GM19240 (cell line): ENCODE measurements around the gene PCNX1.

ENCODE experiments used
- DNase-seq: peaks from one replicate; pipeline ENCODE4 v3.0.0; 2011; ENCODE audit warnings: low spot score; ENCODE audit not compliant: insufficient read length

PCNX1 gene

DNA sequence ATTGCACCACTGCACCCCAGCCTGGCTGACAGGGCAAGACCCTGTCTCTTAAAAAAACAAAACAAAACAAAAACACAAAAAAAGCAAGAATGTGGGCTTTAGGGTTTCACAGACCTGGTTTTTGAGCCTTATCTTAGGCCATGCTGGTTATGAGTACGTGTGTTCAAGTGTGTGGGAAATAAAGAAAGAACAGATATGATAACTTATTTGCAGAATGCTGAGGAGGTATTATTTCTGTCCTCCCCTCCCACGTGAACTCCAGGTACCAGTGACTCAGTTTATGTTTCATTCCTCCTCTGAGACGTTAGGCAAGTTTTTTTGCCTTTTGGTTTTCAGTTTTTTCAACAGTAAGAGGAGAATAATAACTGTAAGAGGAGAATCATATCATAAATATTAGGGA, 49.3 kb downstream of the PCNX1 start:
- no peak for DNase-seq

DNA sequence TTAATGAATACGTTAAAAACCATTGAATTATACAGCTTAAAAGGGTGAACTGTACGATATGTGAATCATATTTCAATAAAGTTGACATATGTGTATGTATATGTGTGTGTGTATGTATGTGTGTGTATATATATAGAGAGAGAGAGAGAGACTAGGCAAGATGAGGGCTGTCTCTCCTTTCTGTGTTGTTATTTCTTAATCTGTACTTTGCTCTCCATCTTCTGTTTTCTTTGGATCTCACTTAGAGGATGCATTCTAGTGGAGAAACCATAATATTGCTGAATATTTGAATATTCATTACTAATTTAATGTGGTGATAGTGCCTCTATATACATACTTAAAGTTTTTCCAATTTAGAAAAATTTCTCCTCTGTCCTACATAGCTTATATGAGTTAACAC, 50.5 kb downstream of the PCNX1 start:
- DNase-seq, result no peak

DNA sequence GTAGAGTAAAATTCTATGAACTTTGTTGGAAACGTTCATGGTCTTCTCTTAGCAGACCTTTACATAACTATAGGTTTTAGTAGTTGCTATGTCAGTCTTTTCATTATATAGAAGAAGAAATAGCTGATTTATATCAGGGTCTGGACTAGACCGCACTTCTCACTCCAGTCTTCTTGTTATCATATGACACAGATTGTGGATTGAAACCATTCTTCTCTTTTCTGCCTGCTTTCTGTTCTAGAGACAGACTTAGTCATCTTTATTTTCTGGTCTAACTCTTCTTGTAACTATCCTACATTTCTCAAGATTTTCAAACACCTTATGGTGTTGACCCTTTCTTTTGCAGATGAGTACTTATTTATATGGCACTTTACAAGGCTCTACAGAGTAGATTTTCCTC, 55.7 kb downstream of the PCNX1 start:
- DNase-seq, result no peak

DNA sequence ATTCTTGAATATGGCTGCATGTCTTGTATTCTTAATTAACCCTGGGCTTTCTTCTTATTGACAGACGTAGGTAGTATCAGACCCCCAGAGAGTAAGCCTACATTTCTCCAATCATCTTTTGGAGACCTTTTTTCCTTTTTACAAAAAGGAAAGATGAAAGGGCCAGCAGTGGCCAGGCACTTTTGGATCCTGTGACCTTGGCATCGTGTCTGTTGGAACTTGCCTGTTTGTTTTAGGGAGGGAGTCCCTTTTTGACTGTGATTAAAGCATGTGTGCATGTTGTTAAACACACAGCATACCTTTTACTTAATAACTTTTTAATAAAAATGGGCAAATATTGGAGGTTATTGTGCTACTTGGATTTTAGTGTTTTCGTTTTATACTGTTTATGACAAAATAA, 57.2 kb downstream of the PCNX1 start:
- DNase-seq, result no peak

DNA sequence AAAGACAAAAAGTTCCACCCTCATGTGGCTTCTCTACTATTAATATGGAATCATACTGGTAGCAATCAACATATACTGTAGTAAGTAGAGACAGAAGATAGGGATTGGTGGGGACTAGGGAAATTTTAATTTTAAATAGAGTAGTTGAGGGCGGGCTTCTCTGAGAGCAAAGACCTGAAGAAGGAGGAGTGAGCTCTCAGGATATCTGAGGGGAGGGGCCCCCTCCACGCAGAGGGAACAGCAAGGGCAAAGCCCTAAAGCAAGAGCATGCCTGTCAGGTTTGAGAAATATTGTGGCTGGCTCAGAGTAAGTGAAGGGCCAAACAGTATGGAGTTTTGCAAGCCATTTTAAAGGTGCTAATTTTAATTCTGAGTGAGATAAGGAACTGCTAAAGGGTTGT, 64.3 kb downstream of the PCNX1 start:
- no peak for DNase-seq

DNA sequence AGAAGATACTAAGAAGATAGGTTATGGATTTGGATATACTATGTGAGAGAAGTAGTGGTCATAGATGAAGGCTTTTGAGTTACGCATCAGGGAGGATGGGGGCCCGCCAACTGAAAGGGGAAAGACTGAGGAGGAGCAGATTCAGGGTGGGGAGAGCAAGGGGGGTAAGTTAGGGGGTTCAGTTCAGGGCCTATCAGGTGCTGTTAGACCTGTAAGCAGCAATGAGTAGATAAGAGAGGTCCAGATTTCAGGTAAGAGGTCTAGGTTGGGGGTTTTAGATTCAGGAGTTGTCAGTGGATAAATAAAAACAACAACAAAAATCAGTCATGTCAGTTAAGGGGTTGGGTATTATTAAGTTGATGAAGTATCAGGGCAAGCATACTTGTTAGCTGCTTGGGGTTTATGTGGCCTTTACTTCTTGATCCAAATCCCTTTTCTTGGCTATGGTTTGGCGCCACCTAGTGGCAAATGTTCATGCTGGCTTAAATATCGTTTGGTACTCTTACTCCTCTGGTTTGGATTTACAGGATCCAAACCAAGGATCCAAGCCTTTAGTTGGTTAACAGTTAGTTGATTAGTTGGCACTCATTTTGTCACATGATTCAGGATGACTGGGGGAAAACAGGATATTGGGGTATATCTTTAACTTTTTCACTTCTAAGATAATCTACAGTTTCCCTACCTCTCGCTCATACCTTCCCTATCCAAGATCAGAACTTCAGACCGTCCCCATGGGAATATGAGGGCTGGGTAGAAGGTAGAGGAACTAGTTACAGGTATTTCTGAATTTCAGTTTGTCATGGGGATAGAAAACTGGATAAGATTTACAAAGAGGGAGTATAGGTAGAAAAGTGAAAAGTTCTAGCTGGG, 65.1 kb downstream of the PCNX1 start:
- no peak for DNase-seq

DNA sequence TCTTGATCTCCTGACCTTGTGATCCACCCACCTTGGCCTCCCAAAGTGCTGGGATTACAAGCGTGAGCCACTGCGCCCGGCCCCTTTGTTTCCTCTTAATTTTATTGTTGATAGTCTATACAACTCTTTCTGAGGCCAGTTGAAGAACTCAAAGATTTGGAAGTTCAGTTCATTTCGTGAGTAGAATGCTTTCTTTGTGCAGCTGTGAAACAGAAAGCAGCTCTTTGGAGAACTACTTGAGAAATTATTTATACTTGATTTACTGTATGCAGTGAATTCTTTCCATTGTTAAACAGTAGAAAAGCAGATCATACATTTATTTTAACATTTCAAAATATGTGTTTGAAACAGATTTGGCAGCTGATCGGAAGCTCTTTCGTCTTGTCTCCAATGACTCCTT, 69.3 kb downstream of the PCNX1 start:
- no peak for DNase-seq

DNA sequence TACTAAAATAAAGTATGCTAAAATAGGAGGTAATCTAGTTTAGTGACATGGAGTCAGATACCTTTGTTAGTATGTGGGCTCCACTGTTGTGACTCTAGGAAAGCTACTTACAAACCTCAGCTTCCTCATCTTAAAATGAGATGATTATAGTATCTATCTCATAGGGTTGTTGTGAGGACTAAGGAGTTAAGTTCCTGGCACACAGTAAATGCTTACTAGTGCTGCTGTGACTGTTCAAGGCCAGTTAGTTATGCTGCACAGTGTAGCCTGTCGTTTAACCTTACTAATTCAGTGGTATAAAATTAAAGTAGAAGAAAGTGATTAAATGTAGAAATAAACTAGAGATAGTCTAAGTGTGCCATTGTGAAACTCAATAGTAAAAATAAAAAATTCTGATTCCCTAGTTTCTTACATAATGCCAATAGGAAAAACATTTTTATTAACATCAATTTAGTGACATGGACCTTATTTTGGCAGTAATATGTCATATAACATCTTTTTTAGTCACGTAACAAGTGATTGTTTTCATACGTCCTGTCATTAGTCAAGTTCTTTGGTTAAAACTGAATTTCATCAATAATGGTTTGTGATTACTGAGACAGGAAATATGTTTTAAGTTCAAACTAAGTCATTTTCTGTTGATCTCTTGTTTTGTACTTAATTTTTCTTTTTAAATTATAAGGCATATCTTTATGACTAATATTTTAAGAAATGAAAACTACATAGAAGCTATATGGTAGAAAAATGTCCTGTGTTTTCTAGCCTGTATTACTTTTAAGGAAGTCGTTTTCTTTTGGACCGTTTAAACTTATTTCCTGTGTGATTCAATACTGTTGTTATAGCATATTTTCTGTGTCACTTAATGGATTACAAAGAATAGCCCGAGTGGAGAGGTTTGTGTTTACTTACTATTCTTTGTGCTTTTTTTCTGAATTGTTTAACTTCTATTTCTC, 74.0 kb downstream of the PCNX1 start:
- no peak for DNase-seq

DNA sequence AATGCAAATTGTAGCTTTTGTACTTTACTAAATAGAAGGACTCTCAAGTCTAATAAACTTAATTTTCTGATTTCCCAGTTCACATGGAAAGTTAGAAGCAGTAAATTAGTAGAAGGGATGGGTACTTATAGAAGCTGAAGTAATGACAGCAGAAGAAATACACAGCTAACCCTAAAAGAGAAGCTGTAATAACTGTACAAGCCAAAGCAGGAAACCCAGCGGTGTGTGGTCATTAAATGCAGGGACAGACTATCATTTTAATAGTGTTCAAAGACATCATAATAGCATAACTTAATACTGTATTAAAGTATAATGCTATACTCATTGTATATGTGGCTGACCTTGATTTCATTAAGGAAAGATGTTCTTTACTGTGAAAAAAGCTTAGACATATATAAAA, 74.9 kb downstream of the PCNX1 start:
- DNase-seq, result no peak

DNA sequence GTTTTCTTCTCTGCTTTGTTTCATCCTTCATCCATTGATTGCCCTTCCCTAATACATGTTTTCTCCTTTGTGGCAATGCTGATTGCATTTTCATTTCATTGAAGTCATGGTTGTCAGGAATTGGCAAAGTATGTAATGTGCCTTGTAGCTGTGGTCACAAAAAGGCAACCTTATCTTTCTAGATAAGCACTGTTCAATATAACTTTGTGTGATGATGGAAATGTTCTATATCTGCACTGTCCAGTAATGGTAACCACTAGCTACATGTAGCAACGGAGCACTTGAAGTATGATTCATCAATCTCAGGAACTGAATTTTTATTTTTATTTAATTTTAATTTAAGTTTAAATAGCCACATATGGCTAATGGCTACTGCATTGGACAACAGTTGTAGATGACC, 79.8 kb downstream of the PCNX1 start:
- DNase-seq, result no peak

DNA sequence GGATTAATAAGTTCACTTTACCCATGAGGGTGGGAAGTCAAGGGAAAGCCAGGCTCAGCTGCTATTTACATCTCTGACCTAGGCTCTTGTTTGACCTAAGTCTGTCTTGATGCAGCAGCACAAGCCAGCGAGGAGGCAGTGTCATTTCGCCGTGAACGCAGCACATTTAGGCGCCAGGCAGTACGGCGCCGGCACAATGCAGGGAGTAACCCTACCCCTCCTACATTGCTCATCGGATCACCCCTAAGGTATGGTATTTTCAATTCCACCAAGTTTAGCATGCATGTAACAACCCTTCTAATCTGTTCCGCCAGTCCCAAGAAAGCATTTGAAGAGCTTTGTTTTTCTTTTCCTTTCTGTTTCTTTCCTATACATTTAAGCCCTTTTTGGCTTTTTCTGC, 81.2 kb downstream of the PCNX1 start:
- DNase-seq, result no peak

DNA sequence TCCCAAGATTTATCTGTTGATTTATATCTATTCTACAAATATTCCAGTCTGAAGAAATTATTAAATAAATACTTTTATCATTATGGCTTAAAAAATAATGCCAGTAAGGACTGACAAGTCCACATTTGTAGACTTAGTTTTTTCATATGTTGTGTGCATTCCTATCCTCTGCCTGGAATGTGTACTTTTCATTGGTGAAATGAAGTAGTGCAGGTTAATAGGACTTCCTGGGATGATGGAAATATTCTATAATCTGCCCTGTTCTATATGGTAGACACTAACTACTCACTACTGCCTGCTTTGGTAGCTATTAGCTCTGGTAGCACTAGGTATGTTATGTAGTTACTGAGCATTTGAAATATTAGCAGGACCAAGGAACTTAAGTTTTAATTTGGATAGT, 86.7 kb downstream of the PCNX1 start:
- no peak for DNase-seq

DNA sequence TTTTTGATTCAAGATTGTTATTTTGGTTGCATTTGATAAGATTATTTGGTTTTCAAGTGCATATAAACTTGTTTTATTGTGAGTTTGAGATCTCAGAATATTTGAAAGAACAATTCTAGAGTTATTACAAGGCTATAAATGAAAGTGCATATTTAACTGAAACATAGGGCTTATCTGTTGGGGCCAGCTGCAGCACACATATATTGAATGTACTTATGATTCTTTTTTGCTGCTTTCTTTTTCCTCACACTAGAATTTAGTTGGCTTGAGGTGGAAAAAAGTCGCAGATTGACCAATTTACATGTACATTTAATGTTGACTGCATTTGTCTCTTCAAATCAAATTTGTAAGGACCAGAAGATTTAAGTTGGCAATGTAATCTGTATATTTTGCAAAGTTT, 88.0 kb downstream of the PCNX1 start:
- no peak for DNase-seq

DNA sequence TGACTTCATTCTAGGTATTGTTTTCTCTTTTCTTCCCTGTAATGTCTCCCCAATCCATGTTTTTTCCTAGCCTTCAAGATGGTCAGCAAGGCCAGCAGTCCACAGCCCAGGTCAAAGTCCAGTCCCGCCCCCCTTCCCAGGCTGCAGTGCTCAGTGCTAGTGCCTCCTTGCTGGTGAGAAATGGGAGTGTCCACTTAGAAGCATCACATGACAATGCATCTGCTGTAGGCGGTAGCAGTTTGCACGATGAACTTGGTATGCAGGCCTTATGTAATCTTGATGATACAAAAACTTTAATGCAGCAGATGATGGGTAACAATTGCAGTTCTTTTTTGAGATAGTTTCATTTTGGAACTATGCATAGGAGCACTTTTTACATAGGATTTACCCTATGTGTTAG, 88.4 kb downstream of the PCNX1 start:
- no peak for DNase-seq

DNA sequence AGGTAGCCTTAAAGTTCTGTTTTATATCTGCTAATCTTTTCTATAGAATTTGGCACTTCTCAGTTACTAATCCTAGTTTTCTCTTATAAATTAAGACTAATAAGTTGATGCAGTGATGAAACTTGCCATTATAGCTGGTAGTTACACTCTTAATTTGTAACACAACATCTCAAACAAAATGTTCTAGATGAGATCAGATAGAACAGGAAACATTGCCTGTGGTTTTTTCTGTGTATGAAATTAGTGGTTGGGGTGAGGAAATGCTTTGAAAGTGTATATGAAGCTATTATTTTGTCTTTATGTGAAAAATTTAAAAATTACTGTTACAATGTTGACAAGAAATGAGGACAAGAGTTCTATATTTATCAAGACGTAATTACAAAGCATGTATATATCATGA, 91.9 kb downstream of the PCNX1 start:
- DNase-seq, result no peak

DNA sequence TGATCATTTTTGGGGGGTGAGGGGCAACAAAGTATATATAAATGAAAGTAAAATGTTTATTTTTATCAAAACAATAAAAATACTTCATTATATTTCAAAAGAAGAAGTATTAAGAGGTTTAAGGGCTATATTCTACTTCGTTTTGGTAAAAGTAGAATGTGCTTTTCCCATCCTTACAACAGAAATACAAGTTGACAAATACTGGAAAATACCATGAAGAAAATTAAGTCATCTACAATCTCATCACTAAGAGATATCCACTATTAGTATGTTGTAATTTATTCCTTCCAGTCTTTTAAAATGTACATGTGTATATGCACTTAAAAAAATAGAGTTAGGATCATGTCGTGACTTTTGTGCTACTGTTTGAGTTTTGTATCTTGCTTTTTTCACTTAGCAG, 92.8 kb downstream of the PCNX1 start:
- no peak for DNase-seq

DNA sequence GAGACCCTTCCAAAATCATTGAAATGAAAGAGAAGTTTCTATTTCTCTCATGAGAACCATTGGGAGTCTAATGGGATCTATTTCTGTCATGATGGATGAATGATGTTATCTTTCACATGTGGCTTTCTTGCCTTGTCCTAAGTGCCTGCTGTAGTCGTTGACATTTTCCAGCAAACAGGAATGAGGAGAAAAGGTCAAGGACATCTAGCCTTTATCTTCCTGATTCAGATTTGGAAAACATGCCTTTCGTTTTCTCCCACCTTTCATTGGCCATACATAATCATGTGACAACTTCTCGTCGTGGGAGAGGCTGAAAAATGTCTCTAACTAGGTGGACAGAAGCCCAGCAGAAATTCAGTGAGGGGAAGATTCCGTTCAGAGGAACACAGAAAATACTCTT, 94.5 kb downstream of the PCNX1 start:
- DNase-seq, result no peak

DNA sequence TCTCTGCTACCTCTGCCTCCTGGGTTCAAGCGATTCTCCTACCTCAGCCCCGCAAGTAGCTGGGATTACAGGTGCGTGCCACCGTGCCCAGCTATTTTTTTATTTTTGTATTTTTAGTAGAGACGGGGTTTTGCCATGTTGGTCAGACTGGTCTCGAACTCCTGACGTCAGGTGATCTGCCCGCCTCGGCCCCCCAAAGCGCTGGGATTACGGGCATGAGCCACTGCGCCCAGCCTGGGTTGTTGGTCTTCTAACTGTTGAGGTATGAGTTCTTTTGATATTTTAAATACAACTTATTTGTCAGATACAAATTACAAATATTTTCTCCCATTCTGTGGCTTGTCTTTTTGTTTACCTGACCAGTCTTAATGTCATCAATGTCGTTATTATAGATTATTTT, 95.9 kb downstream of the PCNX1 start:
- DNase-seq, result no peak

DNA sequence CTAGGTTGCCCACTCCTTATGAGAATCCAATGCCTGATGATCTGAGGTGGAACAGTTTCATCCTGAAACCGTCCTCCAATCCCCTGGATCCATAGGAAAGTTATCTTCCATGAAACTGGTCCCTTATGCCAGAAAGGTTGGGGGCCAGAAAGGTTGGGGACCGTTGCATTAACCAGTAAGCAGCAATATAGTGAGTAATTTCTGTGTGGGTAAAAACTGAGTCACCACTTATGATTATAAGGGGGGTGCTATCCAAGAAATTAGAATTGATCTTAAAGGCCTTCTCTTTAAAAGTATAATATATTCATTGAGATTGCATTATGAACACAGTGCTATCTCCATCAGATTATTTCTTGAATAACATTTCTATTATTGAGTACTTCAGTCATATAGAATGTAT, 97.2 kb downstream of the PCNX1 start:
- no peak for DNase-seq

DNA sequence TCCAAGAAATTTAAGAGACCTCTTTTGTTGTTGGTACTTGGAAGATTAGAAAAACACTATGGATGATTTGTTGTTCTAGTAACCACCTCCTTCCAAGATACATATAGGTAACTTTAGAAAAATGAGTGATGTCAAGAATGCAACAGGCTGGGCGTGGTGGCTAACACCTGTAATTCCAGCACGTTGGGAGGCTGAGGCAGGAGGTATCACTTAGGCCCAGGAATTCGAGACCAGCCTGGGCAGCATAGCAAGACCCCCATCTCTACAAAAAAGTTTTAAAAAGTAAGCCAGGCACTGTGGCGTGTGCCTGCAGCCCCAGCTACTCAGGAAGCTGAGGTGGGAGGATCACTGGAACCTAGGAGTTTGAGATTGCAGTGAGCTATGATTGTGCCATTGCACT, 97.8 kb downstream of the PCNX1 start:
- DNase-seq, result no peak

DNA sequence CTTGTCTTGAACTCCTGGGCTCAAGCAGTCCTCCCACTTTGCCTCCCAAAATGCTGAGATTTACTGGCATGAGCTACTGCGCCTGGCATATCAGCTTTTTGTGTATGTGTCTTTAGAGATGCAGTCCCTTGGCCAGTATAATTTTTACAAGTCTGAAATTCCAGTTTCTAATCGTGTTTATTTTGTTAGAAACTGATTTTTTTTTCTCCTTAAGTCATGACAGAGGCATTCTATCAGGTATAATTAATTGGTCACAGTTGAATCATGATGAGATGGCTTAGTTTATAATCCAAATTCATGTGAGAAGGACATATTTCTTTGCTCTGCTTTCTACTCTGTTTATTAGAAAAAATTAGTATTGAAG, 98.9 kb downstream of the PCNX1 start:
- no peak for DNase-seq

DNA sequence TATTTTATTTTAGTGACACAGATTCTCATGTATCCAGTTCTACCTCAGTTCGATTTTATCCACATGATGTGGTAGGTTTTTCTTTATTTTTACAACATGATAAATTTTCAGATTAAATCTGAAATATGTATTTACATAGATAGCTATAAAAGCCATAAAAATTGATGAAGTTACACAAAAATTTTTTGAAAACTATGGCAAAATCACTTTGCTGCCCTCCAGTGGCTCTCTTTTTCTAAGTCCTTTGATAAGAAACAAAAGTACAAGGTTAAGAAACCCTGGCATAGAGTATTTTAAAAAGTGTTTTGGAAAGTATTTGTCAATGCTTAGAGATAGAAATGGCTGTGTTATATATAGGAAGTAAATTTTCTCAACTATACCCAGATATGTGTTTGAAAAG, 104.2 kb downstream of the PCNX1 start:
- DNase-seq, result no peak

DNA sequence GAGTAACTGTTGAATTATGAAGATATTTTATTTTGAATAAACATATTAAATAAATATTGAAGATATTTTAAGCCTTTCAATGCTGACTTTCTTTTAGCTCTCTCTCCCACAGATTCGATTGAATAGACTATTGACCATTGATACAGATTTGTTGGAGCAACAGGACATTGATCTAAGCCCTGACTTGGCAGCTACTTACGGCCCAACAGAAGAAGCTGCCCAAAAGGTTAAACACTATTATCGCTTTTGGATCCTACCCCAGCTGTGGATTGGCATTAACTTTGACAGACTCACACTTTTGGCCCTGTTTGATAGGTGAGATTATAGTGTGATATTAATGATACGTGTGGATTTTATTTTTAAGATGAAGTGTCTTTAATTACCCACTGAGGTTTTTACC, 105.6 kb downstream of the PCNX1 start:
- DNase-seq, result no peak
